KOPT-K1 (cell line): ENCODE data around the gene SLC1A1.
"Not testable (repeated sequence)": the region's sequence is repeated elsewhere in the genome, so short reads cannot be mapped to it uniquely, and the experiment has no call there.

Experiments used
- H3K27ac ChIP-seq: fragments of 200-600 bp; sonication (generic); 2 replicates; pipeline ENCODE4 v1.5.1; 2016; ENCODE audit warnings: antibody characterized with exemption, mild to moderate bottlenecking, low read depth, low read length; ENCODE audit not compliant: poor library complexity, severe bottlenecking
- H3K36me3 ChIP-seq: fragments of 200-600 bp; sonication (generic); 2 replicates; pipeline ENCODE4 v1.5.1; 2017; ENCODE audit warnings: antibody characterized with exemption, mild to moderate bottlenecking, low read length, moderate library complexity; ENCODE audit not compliant: insufficient read depth
- H3K9me3 ChIP-seq: fragments of 200-600 bp; sonication (generic); 2 replicates; pipeline ENCODE4 v1.5.1; 2017; ENCODE audit warnings: antibody characterized with exemption, low read length, mild to moderate bottlenecking; ENCODE audit not compliant: insufficient read depth, poor library complexity, severe bottlenecking

The SLC1A1 gene

DNA sequence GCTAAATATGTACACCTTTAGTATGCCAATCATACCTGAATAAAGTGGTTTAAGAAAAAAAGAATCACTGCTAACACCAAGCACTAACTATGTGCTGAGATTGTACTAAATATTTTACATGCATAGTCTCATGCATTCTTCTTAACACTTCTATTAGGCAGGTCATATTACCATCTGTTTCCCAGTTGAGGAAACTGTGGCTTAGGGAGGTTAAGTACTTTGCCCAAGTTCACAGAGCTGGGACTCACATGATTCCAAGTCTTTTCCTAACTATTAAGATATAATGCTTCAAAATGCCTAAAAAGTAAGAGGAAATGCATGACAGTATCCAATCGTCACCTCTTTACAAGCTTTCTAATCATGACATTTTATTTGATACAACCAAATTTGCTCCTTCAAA lies 102.6 kb downstream of the SLC1A1 start:
- Histone ChIP-seq H3K27ac (no peak overlapping the region), H3K36me3 (no peaks in the 10 kb centered on the region), H3K9me3 (no peaks in the 10 kb centered on the region)

DNA sequence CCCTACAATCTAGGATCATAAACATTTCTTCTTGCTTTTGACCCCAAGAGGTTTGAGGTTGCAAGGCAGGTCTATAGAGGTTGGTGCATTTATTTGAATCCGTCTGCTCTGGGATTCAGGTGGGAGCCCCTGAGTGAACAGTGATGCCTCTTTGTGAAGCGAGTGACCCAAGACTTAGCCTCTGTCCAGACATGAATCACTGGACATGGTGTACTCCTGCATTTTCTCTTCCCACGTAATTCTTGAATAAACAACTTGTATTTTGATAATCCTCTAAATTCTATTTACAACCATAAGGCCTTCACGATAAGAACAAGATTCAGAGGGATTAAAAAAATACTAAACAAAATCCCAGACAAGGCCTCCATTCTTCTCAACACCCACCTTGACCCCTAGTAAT lies 104.3 kb downstream of the SLC1A1 start:
- H3K27ac ChIP-seq: no peak overlapping the region
- no peaks in the 10 kb centered on the region for H3K36me3 ChIP-seq

DNA sequence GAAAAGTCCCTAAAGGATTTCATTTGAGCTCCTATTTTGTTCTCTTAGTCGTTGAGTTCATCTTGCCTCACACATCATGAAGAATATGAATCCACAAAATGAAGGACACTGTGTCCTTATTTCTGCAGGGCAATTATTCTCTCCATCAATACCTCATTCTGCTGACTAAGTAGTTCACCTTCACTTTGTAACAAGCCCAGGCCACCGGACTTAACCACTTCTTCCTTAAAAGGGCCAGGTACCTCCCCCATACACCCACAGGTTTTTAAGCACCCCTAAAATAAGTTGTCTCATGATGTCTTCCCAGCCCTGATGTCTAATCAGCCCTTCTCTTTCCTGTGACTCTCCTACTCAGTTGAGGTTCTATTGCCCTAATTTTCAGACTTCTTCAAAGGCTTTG lies 104.7 kb downstream of the SLC1A1 start:
- H3K27ac ChIP-seq: no peak overlapping the region
- no peaks in the 10 kb centered on the region for H3K36me3 ChIP-seq
- H3K9me3 ChIP-seq: no peaks in the 10 kb centered on the region

More for the DNA sequence above, 104.3 kb downstream of the SLC1A1 start:
- H3K9me3 ChIP-seq: no peaks in the 10 kb centered on the region

DNA sequence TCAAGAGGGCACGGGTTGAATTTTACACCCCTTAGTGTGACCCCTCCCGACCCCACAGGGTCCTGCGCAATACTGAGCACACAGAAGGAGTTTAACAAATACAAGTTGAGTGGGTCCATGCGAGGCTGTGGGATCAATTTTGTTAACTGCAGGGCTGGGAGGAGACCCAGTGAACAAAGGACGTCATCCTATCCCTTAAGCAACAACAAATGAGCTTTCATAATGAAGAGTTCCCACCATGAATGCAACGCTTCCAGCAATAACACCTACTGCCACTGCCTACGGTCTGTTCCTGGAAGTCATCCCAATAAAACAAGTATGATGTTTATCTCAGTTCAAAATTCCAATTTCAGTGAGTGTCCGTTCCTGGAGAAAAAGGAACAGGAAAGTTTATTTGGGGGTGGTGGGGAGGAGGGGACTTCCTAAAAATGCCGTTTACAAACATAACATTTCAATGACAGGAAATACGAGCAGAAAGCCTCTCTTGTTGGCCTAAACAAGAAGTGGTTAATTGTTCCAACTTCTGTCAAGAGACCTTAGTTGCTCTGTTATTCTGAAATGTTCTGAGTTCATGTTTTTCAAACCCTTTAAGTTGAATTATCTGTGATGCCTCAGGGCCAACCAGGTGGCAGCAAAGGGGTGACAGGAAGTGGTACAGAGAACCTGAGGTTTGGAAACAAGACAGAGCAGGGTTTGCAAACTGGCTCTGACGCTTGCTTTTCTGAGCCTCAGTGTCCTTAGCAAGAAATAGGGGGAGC lies 106.1 kb downstream of the SLC1A1 start:
- H3K9me3 ChIP-seq: no peaks in the 10 kb centered on the region
- H3K27ac ChIP-seq: peak overlapping the region; percentile 70
- no peaks in the 10 kb centered on the region for H3K36me3 ChIP-seq

DNA sequence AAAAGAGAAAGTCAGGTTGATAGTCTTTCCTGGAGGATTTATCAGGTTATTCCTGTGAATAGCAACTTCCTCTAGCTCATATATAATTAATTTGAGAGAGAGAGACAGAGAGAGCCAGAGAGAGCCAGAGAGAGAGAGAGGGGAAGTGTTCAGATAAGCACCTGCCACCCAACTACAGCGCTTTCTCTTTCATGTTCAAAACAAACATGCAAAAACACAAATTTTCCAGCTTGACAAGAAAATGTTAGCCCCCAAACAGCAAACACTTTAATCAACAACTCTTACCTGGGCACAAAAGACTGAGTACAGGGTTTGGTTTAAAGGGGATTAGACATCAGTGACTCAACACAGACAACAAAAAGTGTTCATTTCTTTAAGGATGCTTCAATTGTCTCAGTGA lies 110.1 kb downstream of the SLC1A1 start:
- no peak overlapping the region for H3K27ac ChIP-seq
- H3K36me3 ChIP-seq: no peaks in the 10 kb centered on the region
- no peaks in the 10 kb centered on the region for H3K9me3 ChIP-seq

DNA sequence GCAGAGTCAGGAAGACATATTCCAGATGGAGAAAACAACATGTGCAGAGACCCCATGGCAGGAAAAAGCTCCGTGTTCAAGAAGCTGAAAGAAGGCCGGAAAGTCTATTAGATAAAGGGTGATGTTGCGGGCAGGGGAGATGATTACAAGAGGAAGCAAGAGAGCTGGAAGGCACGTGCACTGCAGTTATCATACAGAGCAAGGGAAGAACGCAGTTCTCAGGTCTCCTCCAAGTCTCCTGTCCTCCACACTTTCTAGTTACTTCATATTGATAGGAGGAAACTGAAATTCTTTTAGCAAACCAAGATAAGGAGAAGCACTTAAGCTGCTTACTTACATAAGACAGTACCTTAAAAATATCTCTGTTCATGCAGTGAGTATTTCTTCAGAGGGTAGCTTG lies 113.6 kb downstream of the SLC1A1 start:
- H3K27ac ChIP-seq: no peak overlapping the region

DNA sequence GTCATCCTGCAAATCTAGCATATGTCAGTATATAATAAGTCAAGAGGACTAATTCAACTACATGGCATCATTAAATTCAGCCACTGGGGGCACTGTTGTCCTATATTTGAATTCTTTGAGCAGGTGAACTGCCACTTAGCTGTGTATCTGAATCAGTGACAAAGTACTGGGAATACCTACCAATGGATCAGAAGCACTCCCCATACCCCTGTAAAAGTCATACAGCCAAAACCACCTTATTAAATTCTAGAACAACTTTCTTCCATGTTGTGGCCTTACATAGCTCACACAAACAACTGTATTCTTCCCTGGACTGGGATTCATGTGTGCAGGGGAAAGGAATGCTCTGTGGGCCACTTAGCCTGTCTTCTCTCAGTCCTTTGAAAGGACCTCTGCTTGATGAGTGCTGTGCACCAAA lies 114.4 kb downstream of the SLC1A1 start:
- no peaks in the 10 kb centered on the region for H3K36me3 ChIP-seq
- H3K9me3 ChIP-seq: no peaks in the 10 kb centered on the region
- no peak overlapping the region for H3K27ac ChIP-seq

More for the DNA sequence above, 113.6 kb downstream of the SLC1A1 start:
- no peaks in the 10 kb centered on the region for H3K9me3 ChIP-seq
- no peaks in the 10 kb centered on the region for H3K36me3 ChIP-seq

DNA sequence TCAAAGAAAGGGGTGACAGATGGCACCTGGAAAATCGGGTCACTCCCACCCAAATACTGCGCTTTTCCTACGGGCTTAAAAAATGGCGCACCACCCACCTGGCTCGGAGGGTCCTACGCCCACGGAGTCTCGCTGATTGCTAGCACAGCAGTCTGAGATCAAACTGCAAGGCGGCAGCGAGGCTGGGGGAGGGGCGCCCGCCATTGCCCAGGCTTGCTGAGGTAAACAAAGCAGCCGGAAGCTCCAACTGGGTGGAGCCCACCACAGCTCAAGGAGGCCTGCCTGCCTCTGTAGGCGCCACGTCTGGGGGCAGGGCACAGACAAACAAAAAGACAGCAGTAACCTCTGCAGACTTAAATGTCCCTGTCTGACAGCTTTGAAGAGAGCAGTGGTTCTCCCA lies 115.8 kb downstream of the SLC1A1 start:
- not testable (repeated sequence) for H3K36me3 ChIP-seq, H3K9me3 ChIP-seq, H3K27ac ChIP-seq

DNA sequence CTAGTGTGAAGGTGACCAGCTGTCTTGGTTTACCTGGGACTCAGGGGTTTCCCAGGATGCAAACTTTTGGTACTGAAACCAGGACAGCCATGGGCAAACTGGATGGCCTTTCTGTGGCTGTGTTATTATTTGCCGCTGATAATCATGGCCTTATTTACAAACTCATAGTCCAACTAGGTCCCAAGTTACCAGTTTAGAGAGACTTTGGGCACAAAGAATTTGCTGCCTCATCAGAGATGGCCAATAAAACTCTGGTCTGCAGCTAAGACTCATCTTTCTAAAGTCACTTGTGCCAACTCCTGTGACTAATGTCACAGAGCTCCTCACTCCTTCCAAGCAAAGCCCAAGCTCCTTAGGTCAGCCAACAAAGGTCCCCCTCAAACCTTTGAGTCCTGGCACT lies 124.4 kb downstream of the SLC1A1 start:
- no peak overlapping the region for H3K27ac ChIP-seq

DNA sequence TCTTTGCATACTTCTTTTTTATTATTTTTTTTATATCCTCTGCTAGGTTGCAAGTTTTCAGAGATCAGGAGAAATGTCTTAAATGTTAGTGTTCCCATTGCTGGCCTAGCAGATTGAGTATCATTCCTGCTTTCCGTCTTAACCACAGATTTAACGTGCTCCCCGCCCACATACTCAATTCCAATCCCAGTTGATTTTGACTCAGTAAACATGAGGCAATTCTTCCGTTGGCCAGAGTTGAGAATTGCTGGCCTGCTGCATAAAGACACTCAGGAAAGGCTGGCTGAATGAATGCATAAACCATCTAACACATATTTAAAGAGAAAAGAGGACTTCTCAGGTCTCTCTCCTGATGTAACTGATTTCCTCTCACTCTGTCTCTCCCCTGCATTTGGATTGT lies 125.0 kb downstream of the SLC1A1 start:
- Histone ChIP-seq H3K27ac (no peak overlapping the region), H3K36me3 (no peaks in the 10 kb centered on the region), H3K9me3 (no peaks in the 10 kb centered on the region)

More for the DNA sequence above, 124.4 kb downstream of the SLC1A1 start:
- Histone ChIP-seq H3K9me3 (no peaks in the 10 kb centered on the region), H3K36me3 (no peaks in the 10 kb centered on the region)

DNA sequence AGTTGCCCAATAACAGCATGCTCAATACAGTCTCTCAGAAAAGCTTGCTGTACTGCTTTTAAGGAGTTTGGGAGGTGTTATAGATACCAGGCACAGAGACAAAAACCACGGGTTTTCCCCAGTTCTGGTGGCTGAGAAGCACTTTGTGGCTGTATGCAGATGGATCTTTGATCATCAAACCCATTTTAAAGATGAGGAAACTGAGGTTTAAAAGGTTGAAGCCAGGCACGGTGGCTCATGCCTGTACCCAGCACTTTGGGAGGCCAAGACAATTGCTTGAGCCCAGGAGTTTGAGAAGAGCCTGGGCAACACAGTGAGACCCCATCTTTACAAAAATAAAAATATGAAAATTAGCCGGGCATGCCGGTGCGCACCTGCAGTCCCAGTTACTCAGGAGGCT lies 125.5 kb downstream of the SLC1A1 start:
- H3K27ac ChIP-seq: no peak overlapping the region
- H3K36me3 ChIP-seq: no peaks in the 10 kb centered on the region
- no peaks in the 10 kb centered on the region for H3K9me3 ChIP-seq

DNA sequence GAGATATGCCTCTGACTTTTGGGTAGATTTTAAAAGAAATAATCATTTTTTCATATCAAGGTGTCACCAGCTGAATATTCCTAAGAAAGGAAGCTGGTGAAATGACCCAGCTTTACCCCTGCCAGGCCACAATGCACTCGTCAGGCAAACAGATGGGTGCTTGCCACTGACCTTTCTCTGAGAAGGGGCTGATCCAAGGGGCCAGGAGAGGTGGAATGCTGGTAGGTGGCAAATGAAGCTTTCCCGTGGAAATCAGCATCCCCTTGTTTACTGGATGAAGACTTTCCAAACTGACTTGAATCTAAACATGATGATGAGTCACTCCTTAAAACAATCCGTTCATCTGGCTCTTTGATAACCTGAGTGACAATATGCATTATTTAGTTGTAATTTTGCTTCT lies 127.5 kb downstream of the SLC1A1 start:
- Histone ChIP-seq H3K27ac (no peak overlapping the region), H3K9me3 (no peaks in the 10 kb centered on the region), H3K36me3 (no peaks in the 10 kb centered on the region)

DNA sequence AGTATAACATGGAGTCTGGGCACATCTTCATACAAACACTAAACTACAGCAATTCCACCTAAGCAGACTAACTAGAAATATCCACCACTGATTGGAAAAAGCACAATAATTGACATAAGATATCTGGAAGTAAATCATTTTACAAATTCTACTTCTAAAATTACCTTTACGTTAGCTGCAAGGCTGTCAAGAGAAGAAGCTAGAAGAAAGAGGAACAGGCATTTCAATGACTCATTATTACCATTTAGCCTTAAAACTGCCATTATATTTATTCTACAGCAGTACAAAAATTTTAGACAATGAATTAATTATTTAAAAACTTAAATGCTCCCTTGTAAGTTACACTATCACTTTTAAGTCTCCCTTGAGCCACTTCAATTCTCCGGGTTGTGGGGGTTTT lies 128.4 kb downstream of the SLC1A1 start:
- H3K9me3 ChIP-seq: no peaks in the 10 kb centered on the region
- no peaks in the 10 kb centered on the region for H3K36me3 ChIP-seq
- H3K27ac ChIP-seq: no peak overlapping the region

DNA sequence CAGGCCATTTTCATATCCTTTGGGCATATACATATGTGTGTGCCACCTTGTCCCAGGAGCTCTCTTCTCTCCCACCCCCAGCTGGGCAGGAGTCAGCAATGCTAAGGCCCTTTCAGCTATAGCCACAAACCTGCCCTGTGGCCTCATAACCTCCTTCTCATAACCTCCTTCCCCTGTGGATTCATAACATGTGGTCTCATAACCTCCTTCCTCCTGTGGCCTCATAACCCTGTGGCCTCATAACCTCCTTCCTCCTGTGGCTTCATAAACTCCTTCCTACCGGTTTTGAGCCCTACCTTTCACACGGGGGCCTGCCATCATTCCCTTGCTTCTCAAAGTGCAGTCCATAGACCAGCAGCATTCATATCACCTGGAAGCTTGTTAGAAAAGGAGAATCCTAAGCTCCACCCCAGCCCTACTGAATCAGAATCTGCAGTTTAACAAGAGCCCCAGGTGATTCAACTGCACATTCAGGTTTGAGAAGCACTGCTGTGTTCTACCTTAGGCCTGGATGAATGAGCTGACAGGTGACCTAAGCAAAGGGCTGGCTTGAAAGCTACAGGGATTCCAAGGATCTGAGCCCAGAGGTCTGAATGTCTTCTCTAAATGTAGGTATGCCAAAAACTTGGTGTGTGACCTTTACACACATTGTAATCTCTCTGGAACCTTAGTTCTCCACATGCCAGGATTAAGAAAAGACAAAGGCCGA lies 129.9 kb downstream of the SLC1A1 start:
- Histone ChIP-seq H3K27ac (no peak overlapping the region), H3K9me3 (no peaks in the 10 kb centered on the region), H3K36me3 (no peaks in the 10 kb centered on the region)

DNA sequence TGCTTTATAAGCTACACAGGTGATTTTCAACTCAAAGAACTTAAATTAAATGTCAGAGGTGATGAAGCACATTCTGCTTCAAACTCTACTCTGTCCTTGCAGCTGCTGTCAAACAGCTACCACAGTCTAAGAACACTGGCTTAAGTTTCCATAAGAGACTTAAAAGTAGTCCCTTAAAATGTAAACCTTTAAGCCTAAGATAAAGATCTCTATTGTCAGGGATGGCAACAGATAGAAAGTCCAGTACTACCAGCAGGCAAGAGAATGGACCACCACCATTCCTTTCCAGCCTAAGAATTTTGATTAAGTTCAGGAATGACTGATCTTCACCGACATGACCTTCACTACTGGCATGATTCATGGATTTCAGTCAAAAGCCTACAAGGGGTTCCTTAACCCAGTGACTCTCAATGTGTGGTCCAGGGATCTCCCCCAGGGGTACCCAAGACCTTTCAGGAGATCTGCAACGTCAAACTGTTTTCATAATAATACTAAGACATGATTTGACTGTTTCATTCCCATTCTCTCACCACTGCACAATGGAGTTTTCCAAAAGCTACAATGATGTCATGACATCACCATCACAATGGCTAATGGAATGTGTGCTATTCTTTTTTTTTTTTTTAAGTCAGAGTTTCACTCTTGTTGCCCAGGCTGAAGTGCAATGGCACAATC lies 130.8 kb downstream of the SLC1A1 start:
- no peaks in the 10 kb centered on the region for H3K36me3 ChIP-seq
- no peaks in the 10 kb centered on the region for H3K9me3 ChIP-seq
- no peak overlapping the region for H3K27ac ChIP-seq
